Measurements from ENCODE around the gene GRAMD4. TPM values are rescaled to one million over a fixed set of nuclear protein-coding genes. Genes with fewer than 3 reads are reported as not detected.
A peak's percentile ranks its signal among the peaks of the same experiment; 100 is the strongest.

The GRAMD4 gene
- total and polyA plus RNA-seq, 10 donors, result 16.0 to 46.1 (median 28.6) TPM

DNA sequence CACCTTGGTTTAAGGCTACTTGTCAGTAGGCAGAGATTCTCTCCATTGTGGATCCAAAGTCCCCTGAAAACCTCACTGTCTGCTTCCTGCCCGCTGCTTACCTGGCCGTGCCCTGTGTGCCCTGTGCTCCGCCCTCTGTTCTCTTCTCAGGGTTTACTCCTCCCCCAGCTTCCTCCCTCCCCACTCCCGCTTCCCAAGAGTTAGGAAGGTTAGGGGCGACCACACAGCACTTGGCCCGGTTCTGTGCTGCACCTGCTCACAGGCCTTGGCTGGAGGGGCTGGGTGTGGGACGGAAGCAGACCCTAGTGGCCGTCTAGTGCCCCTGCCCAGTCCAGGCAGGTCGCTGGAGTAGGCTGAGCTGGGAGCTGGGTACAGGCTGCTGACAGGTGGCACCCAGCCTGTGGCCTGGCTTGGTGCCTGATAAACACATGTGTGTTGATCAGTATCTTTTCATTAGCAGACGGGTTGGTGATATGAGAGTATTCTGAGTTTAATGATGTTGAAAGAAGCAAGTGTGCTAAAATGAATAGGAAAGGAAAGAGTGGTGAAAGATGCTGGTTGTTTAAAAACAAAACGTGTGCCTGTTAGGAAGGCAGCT is 40.5 kb downstream of the GRAMD4 start:
- H3K27ac ChIP-seq, result peak overlapping the region in 2 of 8 donors; percentile 30 to 33

GRCh38 chr22:46661221-46661851 is 41.1 kb downstream of the GRAMD4 start:
- Histone ChIP-seq H3K27me3 (replicated peaks in 1 of 7) (no peaks in the 10 kb centered on the region), H3K4me3 (no peak overlapping the region), H3K27ac (peak overlapping the region in 2 of 8 donors; percentile 30 to 33), H3K36me3 (peaks cover 0 to 97% (median 41%) of the 10 kb centered on the region in 6 donors), H3K9me3 (no peaks in the 10 kb centered on the region), H3K4me1 (peaks cover 0 to 30% (median 2%) of the 10 kb centered on the region in 6 donors)
- WGBS, 5 donors, result 75 to 89% (median 84%) methylated on average over 16 to 22 of the region's 22 CpGs
- no peak for DNase-seq
- intact Hi-C loops (cut with DNase I; ENCODE audit: low total_unique reads), result no loop called here
- TF ChIP-seq POLR2A (IDR thresholded peaks at IDR 0.05) (no peak), POLR2AphosphoS5 (IDR thresholded peaks at IDR 0.05) (no peak), CTCF (IDR thresholded peaks at IDR 0.05 in 8 of 11, conservative IDR thresholded peaks at IDR 0.05 in 3 of 11) (no peak)

More for the DNA sequence above, 40.5 kb downstream of the GRAMD4 start:
- intact Hi-C loops (cut with DNase I; ENCODE audit: low total_unique reads), result no loop called here
- Histone ChIP-seq H3K4me1 (peaks cover 0 to 30% (median 2%) of the 10 kb centered on the region in 6 donors), H3K36me3 (peaks cover 0 to 95% (median 35%) of the 10 kb centered on the region in 6 donors), H3K27me3 (replicated peaks in 1 of 7) (no peaks in the 10 kb centered on the region), H3K4me3 (no peak overlapping the region), H3K9me3 (no peaks in the 10 kb centered on the region)
- TF ChIP-seq CTCF (IDR thresholded peaks at IDR 0.05 in 8 of 11, conservative IDR thresholded peaks at IDR 0.05 in 3 of 11) (no peak), POLR2A (IDR thresholded peaks at IDR 0.05) (no peak), POLR2AphosphoS5 (IDR thresholded peaks at IDR 0.05) (peak in 1 of 3 donors; percentile 21)
- 38 to 54% (median 50%) methylated on average over 10 to 11 of the region's 11 CpGs for WGBS, 5 donors
- DNase-seq, result no peak

- no peaks in the 10 kb centered on the region for H3K9me3 ChIP-seq
- 93 to 99% (median 97%) methylated on average over 11 to 15 of the region's 15 CpGs for WGBS, 5 donors
- TF ChIP-seq POLR2AphosphoS5 (IDR thresholded peaks at IDR 0.05), result no peak
- no peak for TF ChIP-seq CTCF (IDR thresholded peaks at IDR 0.05 in 8 of 11, conservative IDR thresholded peaks at IDR 0.05 in 3 of 11)
- no peak for TF ChIP-seq POLR2A (IDR thresholded peaks at IDR 0.05)
- no peak overlapping the region for H3K4me3 ChIP-seq
- no peaks in the 10 kb centered on the region for H3K27me3 ChIP-seq (replicated peaks in 1 of 7)
- H3K36me3 ChIP-seq, result peaks cover 0 to 99% (median 50%) of the 10 kb centered on the region in 6 donors
- peaks cover 0 to 22% (median 2%) of the 10 kb centered on the region in 6 donors for H3K4me1 ChIP-seq
- no peak overlapping the region for H3K27ac ChIP-seq
- intact Hi-C loops (cut with DNase I; ENCODE audit: low total_unique reads), result no loop called here
- DNase-seq, result no peak
Measured at GRCh38 chr22:46662226-46662625, 42.0 kb downstream of the GRAMD4 start.

DNA sequence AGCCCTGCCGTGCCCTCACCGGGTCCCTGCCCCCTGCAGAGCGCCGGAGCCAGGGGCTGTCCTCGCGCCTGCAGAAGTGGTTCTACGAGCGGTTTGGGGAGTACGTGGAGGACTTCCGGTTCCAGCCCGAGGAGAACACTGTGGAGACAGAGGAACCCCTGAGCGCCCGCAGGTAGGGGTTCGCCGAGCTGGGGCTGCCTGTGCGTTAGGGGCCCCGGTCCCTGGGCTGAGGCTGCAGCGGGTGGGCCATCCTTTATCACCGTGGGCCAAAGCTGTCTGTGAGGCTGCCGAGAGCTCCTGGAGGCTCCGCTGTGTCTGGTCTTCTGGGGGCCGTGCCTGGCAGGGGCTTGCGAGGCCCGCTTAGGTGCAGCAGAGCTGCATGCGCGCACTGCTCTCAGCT is 42.8 kb downstream of the GRAMD4 start:
- no peak overlapping the region for H3K27ac ChIP-seq
- no peaks in the 10 kb centered on the region for H3K9me3 ChIP-seq
- DNase-seq, result no peak
- H3K4me3 ChIP-seq, result no peak overlapping the region
- peaks cover 0 to 99% (median 55%) of the 10 kb centered on the region in 6 donors for H3K36me3 ChIP-seq
- TF ChIP-seq POLR2A (IDR thresholded peaks at IDR 0.05), result no peak
- no peak for TF ChIP-seq CTCF (IDR thresholded peaks at IDR 0.05 in 8 of 11, conservative IDR thresholded peaks at IDR 0.05 in 3 of 11)
- no peak for TF ChIP-seq POLR2AphosphoS5 (IDR thresholded peaks at IDR 0.05)
- H3K4me1 ChIP-seq, result peaks cover 0 to 16% (median 2%) of the 10 kb centered on the region in 6 donors
- intact Hi-C loops (cut with DNase I; ENCODE audit: low total_unique reads), result no loop called here
- WGBS, 5 donors, result 89 to 95% (median 94%) methylated on average over 14 to 26 of the region's 26 CpGs
- H3K27me3 ChIP-seq (replicated peaks in 1 of 7), result no peaks in the 10 kb centered on the region
